ENCODE measurements around the gene PPP2R5D.

GRCh38 chr6:43029120-43029519 lies 44.8 kb downstream of the PPP2R5D start:
- no peak for TF ChIP-seq YY1 (IDR thresholded peaks at IDR 0.05; ENCODE audit: insufficient read depth, insufficient read length)
- TF ChIP-seq ZNF274 (IDR thresholded peaks at IDR 0.05; ENCODE audit: low read depth, low read length), result no peak
- TF ChIP-seq SUZ12 (IDR thresholded peaks at IDR 0.05; ENCODE audit: extremely low read depth, insufficient read depth, insufficient read length), result no peak

Measured in NT2/D1 (cell line).